Stimulated activated CD4-positive, alpha-beta T cell treated with anti-CD3 and anti-CD28 coated beads, Interleukin-2, amount 100 ng/mL, for 24 hours (primary cell): Measurements from ENCODE around the gene MYO7A.
A peak's percentile ranks its signal among the peaks of the same experiment; 100 is the strongest.

ENCODE experiments used
- DNase-seq, 2 donors: peaks; one replicate each; pipeline ENCODE4 v3.0.0-alpha.2; 2020

Gene MYO7A

GRCh38 chr11:77112641-77113381 lies 15.2 kb upstream of the MYO7A start:
- DNase-seq, result no peak

GRCh38 chr11:77113382-77114088 lies 14.5 kb upstream of the MYO7A start:
- peak in 1 of 2 donors; percentile 37 for DNase-seq

GRCh38 chr11:77114089-77114463 lies 14.0 kb upstream of the MYO7A start:
- no peak for DNase-seq

- DNase-seq, result no peak
These were observed 12.8 kb upstream of the MYO7A start for GRCh38 chr11:77115181-77115611.

GRCh38 chr11:77115956-77116355 lies 12.1 kb upstream of the MYO7A start:
- no peak for DNase-seq

- DNase-seq, result no peak
These were observed 10.6 kb upstream of the MYO7A start for GRCh38 chr11:77117492-77117891.

GRCh38 chr11:77118086-77118485 lies 10.0 kb upstream of the MYO7A start:
- no peak for DNase-seq

GRCh38 chr11:77118971-77119370 lies 9.1 kb upstream of the MYO7A start:
- no peak for DNase-seq

GRCh38 chr11:77119531-77119936 lies 8.5 kb upstream of the MYO7A start:
- DNase-seq, result no peak

GRCh38 chr11:77120571-77120970 lies 7.5 kb upstream of the MYO7A start:
- no peak for DNase-seq

GRCh38 chr11:77121096-77121640 lies 6.9 kb upstream of the MYO7A start:
- no peak for DNase-seq

- no peak for DNase-seq
These were observed 6.0 kb upstream of the MYO7A start for GRCh38 chr11:77121876-77122575.

- no peak for DNase-seq
These were observed 5.4 kb upstream of the MYO7A start for GRCh38 chr11:77122576-77123212.

GRCh38 chr11:77123591-77123990 lies 4.5 kb upstream of the MYO7A start:
- no peak for DNase-seq

- no peak for DNase-seq
These were observed 4.0 kb upstream of the MYO7A start for GRCh38 chr11:77124041-77124440.

GRCh38 chr11:77124488-77124887 lies 3.6 kb upstream of the MYO7A start:
- DNase-seq, result no peak

- DNase-seq, result no peak
These were observed 2.9 kb upstream of the MYO7A start for GRCh38 chr11:77125191-77125590.

- DNase-seq, result no peak
These were observed 2.4 kb upstream of the MYO7A start for GRCh38 chr11:77125695-77126094.

- no peak for DNase-seq
These were observed 1.8 kb upstream of the MYO7A start for GRCh38 chr11:77126156-77126775.

- no peak for DNase-seq
These were observed 1.2 kb upstream of the MYO7A start for GRCh38 chr11:77126861-77127234.

- DNase-seq, result peak; percentile 66 to 74
These were observed 673 bp upstream of the MYO7A start for GRCh38 chr11:77127235-77127911.
